GM13977 (cell line): ENCODE data around the gene DNAJC5.

ENCODE experiments used
- DNase-seq: peaks from one replicate; pipeline ENCODE4 v3.0.0; 2012; ENCODE audit warnings: low spot score
- CTCF ChIP-seq: IDR thresholded peaks from 2 replicates; pipeline ENCODE4 v1.5.1; 2012; ENCODE audit warnings: mild to moderate bottlenecking, control low read depth; ENCODE audit not compliant: insufficient read depth; ENCODE audit errors: extremely low read depth, missing control alignments
- in situ Hi-C: fragments of 300-500 bp; cut with MboI; formaldehyde crosslinking; loops from one replicate; pipeline ENCODE4 v1.12.0; 2022; ENCODE audit warnings: low sequenced_read_pairs, low pct_unique_long_range_greater_than_20kb, mixed read lengths, inconsistent platforms; ENCODE audit not compliant: unreplicated experiment

The DNAJC5 gene

GRCh38 chr20:63886054-63886419 lies 8.9 kb upstream of the DNAJC5 start:
- no peak for TF ChIP-seq CTCF
- in situ Hi-C loops: no loop called here

GRCh38 chr20:63886921-63887320 lies 8.0 kb upstream of the DNAJC5 start:
- in situ Hi-C loops: no loop called here
- no peak for DNase-seq
- TF ChIP-seq CTCF: no peak

More at GRCh38 chr20:63886054-63886419, 8.9 kb upstream of the DNAJC5 start:
- no peak for DNase-seq

- TF ChIP-seq CTCF: no peak
- no peak for DNase-seq
- in situ Hi-C loops: no loop called here
Observed at GRCh38 chr20:63889241-63890200, 5.4 kb upstream of the DNAJC5 start.

GRCh38 chr20:63890201-63890576 lies 4.7 kb upstream of the DNAJC5 start:
- TF ChIP-seq CTCF: no peak
- in situ Hi-C loops: no loop called here
- DNase-seq: no peak

- in situ Hi-C loops: no loop called here
Observed at GRCh38 chr20:63890616-63891015, 4.3 kb upstream of the DNAJC5 start.

More at GRCh38 chr20:63890616-63891015, 4.3 kb upstream of the DNAJC5 start:
- no peak for TF ChIP-seq CTCF
- no peak for DNase-seq
